Glomerular visceral epithelial cell (primary cell): ENCODE data around the gene ZNHIT6.
A peak's percentile ranks its signal among the peaks of the same experiment; 100 is the strongest.
"Not testable (repeated sequence)": the region's sequence is repeated elsewhere in the genome, so short reads cannot be mapped to it uniquely, and the experiment has no call there.

ENCODE experiments used
- DNase-seq: peaks from one replicate; pipeline ENCODE4 v3.0.0-alpha.2; 2016; ENCODE audit errors: extremely low spot score

ZNHIT6 gene

DNA sequence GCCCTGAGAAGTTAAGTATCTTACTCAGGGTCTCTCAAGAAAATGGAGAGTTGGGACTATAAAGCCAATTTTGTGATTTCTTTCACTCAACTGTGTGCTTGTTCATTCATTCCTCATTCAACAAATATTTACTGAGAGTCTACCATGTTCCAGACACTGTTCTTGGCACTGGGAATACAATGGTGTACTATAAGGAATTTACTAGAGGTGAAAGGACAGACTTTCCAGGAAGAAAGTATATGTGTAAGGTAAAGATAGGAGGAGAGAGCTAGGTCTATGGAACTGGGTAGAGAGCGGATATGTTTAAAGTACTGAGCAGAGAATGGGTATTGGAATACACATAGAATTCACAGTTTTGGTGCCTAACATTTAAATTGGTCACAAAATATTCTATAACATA lies 42.3 kb downstream of the ZNHIT6 start:
- DNase-seq, result no peak

DNA sequence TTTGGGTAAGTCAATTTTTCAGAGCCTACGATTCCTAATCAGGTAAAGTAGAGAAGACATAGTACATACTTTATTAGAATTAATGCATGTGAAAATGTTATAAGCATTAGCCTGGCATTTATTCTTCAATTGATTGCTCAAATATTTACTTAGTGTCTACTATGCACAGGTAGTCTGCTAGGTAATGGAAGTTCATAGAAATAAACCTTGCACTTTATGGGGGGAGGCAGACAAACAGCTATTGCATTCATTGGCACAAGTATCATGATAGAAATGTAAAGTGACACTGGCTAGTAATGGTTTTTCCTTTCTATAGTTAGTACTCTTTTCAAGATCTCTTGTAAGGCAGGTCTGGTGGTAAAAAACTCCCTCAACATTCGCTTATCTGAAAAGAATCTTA lies 44.9 kb downstream of the ZNHIT6 start:
- no peak for DNase-seq

DNA sequence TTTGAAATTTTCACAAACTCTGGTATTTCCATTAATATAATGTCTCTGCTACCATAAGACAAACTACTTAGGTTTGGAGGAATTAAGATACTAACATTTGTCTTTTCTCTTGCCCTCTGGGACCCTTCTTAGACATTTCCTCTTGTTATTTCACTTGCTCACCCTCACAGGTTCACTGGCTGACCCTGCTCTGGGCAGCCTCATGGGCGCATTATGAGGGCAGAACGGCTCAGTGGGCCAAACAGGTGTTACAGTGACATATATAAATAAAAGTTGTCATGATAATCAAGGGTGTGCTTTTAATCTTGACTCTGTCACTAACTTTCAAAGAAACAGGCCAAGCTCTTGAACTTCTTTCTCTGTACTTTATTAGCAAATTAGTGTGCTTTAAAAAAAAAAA lies 46.5 kb downstream of the ZNHIT6 start:
- peak; percentile 24 for DNase-seq

DNA sequence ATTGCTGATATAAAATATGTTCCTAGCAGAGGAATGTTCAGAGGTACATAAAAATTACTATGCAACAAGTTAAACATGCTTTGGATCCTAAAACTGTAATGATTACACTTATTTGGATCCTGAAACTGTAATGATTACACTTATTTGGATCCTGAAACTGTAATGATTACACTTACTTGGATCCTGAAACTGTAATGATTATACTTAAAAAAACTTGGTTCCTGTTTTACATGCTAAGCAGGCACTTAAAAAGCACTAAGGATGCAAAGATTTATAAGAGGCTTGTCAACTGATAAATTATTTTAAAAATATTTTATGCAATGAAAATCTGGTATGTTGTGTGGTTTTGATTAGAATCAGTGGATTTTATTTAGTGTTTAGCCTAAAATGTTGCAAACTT lies 47.7 kb downstream of the ZNHIT6 start:
- no peak for DNase-seq

DNA sequence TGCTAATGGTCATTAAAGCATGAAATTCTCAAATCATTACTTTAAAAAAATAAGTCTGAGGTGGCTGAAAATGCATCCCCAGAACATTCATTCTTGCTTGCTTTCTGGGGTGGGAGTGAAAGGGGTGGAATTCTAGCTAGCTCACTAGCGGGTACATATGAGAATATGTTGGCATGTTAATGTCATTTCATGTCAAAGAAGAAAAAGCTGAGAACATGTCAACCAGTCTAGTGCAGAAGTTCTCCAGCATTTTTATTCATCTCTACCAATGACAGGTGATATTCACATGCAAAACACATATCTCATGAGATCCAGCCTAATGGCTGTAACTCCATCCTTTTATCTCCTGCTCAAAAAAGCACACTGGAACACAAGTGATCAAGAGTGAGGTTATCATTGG lies 49.1 kb downstream of the ZNHIT6 start:
- no peak for DNase-seq

DNA sequence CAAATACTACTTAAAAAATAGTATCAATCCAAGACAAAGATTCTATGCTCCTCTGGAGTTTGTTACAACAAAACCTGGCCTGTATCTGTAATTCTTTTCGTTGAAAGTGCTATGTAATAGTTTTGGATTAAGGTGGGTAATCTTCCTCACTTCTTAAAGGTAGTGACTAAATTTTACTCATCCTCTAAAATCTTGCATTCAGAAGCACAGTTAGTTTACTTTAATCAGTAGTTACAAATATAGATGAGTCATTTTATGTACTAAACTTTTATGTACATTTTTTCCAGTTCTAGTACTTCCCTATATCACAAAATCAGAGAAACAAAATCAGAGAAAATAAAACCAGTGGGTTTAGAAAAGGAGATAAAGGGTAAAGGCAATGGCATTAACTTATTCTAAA lies 51.3 kb downstream of the ZNHIT6 start:
- no peak for DNase-seq

DNA sequence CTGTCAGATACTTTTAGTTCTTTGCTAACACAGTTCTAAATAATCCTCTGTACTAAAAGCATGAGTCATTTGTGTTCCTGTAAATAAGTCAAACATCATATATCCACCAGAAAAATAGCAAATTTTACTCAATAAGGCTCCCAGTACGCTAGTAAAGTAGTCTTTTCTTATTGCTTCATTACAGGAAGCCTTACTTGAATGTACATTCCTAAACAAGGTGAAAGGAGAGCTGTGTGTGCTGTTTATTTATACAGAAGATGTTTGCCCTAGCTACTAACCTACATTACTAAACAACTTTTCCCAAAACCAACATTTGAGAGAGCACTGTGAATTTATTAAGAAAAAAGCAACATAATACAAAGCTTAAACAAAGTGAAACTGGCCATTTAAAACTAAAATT lies 52.0 kb downstream of the ZNHIT6 start:
- no peak for DNase-seq

DNA sequence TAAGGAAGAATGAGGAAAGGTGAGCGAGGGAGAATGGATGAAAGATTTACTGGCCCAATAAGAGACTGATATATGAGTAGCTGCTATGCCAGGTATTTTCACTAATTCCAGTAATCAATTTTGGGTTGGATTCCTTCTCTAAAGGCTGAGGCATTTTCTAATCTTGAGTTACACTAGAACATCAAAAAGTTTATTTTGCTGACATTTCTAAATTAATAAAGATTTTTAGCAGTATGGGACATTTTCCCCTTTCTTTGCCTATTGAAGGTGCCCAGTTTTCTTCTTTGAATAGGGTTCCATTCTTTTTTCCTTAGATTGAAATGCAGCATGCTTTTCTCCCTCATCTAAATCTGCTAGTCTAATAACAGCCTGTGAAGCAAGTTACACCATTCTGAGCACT lies 52.9 kb downstream of the ZNHIT6 start:
- no peak for DNase-seq

DNA sequence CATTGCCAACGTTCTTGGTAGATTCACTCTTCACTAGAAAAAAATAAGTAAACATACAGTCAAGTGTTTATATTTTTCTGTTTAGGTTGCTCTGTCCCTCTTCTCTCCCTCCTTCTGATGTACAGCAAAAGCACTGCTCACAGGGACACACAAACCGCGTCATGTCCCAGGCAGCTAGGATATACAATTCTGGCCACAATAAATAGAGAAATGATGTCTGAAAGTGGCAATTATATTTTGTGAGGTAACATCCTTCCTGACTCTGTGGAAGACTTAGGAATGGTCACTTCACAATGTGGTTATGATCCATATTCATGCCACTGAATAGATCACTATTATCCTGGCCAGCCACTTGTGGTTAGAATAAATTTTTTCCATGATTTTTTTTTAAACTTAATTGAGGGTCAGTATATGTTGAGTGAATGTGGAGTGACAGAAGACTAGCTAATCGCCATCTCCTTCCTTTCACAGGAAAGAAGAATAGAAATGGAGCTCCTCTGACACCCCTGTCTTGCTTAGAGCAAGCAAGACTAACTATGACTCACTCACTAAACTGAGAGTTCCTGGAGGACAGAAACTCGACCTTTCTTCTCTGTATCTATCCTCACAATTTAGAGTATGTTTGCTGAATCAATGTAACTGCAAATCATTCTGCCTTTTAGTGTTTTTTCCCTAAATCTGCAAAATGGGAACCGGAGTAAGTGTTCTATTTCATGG lies 54.0 kb downstream of the ZNHIT6 start:
- peak; percentile 24 for DNase-seq

DNA sequence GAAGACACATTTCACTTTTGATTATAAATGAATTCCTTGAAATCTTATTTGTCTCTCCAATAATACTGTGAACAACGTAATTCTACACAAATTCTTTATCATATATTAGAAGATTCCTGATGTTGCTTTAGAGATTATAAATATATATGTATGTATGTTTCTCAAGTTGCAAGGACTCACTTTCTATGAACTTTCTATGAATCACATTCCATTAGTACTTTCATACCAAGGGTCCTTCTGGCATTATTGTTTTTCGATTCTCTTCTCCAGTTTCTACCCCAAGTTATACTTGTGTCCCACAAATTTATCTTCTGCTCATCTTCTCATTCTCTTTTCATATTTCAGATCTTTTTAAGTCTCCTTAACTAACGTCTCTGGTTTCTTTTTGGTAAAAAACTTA lies 55.9 kb downstream of the ZNHIT6 start:
- DNase-seq, result no peak

DNA sequence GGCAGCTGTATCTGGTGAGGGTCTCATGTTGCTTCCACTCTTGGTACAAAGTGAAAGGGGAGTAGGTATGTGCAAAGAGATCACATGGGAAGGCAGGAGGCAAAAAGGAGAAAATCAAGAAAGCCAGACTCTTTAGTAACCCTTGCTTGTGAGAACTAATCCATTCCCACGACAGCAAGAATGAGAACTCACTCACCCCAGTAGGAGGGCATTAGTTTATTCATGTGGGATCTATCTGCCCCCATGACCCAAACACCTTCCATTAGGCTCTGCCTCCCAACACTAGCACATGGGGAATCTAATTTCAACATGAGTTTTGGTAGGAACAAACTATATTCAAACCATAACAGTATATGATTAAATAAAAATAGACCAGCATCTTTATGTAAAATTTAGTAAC lies 57.6 kb downstream of the ZNHIT6 start:
- no peak for DNase-seq

DNA sequence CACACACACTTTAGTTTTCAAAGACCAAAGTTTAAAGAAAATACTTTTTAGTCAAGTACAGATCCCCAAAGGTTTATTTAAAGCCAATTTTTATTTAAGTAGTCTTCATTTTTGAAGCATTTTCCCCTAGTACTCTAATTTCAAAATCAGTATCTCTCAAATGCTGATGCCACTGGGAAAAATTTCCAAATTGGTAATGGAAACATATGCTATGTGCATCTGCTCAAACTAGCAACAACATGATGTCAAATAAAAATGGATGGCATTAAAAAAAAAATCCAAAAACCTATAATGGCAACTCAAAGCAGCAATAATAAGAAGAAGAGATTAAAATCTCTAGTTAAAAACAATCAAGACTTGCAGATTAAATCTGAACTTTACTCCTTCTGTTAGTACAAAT lies 58.6 kb downstream of the ZNHIT6 start:
- no peak for DNase-seq

DNA sequence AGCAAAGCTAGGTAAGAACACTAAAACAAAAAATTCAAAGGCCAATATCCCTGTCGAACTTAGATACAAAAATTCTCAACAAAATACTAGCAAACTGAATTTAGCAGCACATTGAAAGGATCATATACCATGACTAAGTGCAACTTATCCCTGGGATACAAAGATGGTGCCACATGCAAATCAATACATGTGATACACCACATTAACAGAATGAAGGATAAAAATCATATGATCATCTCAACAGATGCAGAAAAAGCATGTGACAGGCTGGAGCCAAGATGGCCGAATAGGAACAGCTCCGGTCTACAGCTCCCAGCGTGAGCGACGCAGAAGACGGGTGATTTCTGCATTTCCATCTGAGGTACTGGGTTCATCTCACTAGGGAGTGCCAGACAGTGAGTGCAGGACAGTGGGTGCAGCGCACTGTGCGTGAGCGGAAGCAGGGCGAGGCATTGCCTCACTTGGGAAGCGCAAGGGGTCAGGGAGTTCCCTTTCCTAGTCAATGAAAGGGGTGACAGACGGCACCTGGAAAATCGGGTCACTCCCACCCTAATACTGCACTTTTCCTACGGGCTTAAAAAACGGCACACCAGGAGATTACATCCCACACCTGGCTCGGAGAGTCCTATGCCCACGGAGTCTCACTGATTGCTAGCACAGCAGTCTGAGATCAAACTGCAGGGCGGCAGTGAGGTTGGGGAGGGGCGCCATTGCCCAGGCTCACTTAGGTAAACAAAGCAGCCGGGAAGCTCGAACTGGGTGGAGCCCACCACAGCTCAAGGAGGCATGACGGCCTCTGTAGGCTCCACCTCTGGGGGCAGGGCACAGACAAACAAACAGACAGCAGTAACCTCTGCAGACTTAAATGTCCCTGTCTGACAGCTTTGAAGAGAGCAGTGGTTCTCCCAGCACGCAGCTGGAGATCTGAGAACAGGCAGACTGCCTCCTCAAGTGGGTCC lies 66.4 kb downstream of the ZNHIT6 start:
- not testable (repeated sequence) for DNase-seq

DNA sequence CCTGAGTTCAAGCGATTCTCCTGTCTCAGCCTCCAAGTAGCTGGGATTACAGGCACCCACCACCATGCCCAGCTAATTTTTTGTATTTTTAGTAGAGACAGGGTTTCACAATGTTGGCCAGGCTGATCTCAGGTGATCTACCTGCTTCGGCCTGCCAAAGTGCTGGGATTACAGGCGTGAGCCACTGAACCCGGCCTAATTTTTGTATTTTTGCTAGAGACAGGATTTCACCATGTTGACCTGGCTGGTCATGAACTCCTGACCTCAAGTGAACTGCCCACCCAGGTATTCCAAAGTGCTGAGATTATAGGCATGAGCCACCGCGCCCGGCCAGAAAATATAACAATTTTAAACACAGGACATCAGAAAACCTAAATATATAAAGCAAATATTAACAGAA lies 68.3 kb downstream of the ZNHIT6 start:
- not testable (repeated sequence) for DNase-seq

DNA sequence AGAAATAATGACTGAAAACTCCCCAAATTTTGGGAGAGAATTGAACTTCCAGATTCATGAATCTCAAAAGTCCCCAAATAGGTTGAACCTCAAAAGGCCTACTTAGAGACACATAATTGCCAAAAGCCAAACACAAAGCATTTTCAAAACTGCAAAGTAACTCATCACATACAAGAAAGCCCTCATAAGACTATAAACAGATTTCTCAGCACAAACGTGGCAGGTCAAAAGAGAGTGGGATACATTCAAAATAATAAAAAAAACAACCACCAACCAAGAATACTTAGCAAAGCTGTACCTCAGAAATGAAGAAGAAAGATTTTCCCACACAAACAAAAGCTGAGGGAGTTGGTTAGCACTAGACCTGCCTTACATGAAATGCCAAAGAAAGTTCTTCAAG lies 69.8 kb downstream of the ZNHIT6 start:
- DNase-seq, result no peak

DNA sequence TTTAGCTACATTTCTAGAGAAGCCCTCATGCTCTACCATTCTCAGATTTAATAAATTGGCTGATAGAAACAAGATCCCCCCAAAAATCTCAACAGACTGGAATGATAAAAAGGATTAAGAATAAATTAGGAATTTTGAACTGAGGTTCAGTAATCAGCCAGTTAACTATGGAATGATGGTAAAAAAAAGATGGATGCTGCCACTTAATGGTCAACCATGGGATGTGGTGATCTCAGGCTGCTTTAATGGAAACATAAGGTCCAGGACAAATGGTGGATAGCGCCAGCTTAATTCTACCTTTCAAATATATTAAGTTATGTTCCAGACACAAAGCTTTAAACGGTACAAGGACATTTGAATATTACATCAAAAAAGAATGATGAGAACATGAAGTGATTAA lies 77.7 kb downstream of the ZNHIT6 start:
- no peak for DNase-seq

DNA sequence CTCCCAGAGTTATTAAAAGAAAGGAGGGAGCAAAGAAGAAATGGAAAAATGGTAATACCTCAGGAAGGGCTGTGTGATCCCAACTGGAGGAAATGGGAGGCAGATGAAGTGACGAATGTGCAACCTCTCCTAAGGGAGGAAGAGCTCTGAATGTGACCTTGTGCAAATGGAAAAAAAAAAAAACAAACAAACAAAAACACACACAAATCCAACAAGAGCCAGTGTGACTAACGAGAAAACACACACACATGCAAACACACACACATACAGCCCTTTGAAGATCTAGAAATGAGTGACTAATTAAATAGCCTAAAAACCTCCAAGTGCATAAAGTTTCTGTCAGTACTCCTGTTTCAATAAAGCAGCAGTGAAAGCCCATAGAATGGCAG lies 78.7 kb downstream of the ZNHIT6 start:
- no peak for DNase-seq

DNA sequence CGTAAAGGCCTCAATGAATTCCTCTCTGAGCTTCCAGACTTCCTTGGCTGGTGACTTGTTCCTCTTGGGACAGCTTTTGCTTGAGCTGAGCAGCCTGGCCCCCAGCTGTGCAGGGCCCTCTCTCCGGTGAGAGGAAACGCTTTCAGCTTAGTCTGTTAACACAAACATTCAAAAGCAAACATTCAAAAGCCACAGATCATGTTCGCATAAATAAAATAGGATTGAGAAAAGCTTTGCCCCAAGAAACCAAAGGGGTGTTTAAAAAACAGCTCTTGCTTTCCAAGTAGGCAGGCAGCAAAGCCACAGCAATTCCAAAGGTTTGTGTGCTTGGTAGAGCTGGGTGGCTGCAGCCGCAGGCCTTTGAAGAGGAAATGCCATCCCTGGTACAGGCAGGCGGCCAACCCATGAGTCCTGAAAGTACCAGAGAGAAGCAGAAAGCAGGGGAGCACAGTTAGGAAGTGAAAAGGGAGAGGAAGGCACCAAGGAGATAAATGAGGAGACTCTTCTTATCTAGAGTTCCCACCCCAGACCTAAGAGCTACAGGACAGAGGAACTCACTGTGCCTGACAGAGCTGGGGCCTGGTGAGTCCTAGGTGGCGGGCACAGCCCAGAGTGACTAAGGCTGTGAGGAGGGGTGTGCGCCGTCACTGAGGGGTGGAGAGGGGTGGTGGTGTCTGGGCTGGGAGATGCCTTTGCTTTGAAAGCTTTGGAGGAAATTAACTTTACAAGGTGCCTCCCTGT lies 79.3 kb downstream of the ZNHIT6 start:
- DNase-seq, result peak; percentile 93

DNA sequence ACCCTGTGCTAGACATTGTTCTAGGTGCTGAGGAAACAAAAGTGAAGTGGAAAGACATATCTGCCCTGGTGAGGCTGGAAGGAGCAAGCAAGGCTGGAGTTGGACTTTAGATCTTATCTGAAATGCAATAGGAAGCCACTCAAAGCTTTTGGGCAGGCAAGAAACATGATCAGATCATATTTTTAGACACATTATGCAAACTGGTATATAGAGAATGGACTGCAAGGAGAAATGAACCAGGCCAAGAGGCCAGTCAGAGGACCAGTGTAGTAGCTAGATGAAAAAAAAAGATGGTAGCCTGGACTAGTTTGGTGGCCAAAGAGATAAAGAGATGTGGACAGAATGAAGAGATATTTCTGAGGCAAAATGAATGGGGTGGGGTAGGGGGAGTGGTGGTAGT lies 81.4 kb downstream of the ZNHIT6 start:
- DNase-seq, result no peak

DNA sequence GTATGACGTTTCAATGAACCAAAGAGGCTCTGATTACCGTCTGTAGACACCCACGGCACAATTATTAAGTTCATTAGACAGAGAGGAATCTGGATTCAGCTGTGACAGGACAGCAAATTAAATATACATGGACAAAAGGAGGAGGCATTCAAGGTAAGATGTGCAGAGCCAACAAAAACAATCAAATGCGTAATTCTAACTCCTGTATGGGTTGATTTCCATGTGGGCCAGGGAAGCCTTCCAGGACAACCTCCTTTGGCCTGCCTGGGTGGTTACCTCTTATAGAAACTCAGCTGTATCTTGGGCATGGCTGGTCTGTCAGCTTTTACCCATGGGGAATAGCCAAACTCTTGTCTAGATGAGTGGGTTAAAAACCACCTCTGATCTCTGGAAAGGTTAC lies 83.9 kb downstream of the ZNHIT6 start:
- DNase-seq, result no peak

DNA sequence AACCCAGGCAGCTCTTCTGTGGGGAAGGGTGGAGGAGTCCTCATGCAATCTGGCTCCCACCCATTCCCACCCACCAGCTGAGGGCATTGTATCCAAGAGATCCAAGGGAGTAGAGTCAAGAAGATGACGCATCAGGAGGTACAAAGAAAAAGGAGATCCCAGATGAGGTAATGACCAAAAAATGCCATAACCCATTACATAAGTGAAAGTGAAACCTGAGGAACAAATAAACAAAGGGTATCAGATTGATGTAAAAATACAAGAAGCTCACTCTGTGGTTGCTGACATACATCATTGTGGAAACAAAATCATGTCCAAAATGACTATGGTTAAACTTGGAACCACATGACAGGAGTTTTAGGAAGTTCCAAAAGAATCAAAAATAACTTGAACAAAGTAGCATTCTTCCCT lies 85.2 kb downstream of the ZNHIT6 start:
- DNase-seq, result peak; percentile 88

DNA sequence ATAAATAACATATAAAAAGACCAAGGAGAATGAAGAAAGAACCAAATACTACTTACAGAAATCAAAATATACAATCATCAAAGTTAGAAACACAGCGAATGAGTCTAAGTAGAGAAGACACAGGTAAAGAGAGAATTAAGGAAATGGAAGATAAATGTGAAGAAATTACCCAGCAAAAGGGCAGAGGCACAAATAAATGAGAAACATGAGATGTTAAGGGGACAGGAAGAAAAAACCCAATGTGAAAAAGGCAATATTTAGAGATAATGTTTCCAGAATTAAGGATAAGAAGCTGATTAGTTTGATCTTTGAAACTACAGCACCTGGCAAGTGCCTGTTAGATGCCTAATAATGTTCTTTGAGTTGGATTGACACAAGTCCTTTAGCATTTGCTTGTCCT lies 86.8 kb downstream of the ZNHIT6 start:
- no peak for DNase-seq
